OCI-LY3 (cell line): ENCODE measurements around the gene EDN1.

ENCODE experiments used
- EZH2phosphoT487 ChIP-seq: fragments of 200-600 bp; shearing (Covaris generic); IDR thresholded peaks from 2 replicates; pipeline ENCODE4 v1.6.1; 2018; ENCODE audit warnings: antibody characterized with exemption, mixed run types, low read depth
- TF ChIP-seq, protein P1 (sequence below): fragments of 200-600, 300-600 bp; sonication (generic); IDR thresholded peaks from 2 replicates; pipeline ENCODE4 v1.5.1; 2014; ENCODE audit warnings: antibody characterized with exemption, low read length, low read depth

DNA sequence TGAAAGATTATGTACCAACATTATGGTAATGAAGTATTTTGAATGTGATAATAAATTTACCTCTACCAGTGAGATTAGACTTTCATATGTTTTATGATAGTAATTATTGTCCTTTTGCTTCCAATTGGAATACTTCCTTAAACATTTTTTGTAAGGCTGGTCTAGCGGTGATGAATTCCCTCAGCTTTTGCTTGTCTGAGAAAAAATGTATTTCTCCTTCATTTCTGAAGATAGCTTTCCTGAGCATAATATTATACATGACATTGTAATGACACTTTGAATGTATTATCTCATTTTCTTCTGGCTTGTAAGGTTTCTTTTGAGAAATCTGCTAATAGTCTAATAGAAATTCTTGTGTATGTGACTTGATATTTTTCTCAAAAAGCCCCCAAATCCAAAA, 18.6 kb upstream of the EDN1 start:
- TF ChIP-seq, protein P1, sequence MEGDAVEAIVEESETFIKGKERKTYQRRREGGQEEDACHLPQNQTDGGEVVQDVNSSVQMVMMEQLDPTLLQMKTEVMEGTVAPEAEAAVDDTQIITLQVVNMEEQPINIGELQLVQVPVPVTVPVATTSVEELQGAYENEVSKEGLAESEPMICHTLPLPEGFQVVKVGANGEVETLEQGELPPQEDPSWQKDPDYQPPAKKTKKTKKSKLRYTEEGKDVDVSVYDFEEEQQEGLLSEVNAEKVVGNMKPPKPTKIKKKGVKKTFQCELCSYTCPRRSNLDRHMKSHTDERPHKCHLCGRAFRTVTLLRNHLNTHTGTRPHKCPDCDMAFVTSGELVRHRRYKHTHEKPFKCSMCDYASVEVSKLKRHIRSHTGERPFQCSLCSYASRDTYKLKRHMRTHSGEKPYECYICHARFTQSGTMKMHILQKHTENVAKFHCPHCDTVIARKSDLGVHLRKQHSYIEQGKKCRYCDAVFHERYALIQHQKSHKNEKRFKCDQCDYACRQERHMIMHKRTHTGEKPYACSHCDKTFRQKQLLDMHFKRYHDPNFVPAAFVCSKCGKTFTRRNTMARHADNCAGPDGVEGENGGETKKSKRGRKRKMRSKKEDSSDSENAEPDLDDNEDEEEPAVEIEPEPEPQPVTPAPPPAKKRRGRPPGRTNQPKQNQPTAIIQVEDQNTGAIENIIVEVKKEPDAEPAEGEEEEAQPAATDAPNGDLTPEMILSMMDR = no peak
- no peak for TF ChIP-seq EZH2phosphoT487
